ENCODE measurements around the gene KLHL35.
"Not testable (repeated sequence)": the region's sequence is repeated elsewhere in the genome, so short reads cannot be mapped to it uniquely, and the experiment has no call there.

KLHL35 gene

DNA sequence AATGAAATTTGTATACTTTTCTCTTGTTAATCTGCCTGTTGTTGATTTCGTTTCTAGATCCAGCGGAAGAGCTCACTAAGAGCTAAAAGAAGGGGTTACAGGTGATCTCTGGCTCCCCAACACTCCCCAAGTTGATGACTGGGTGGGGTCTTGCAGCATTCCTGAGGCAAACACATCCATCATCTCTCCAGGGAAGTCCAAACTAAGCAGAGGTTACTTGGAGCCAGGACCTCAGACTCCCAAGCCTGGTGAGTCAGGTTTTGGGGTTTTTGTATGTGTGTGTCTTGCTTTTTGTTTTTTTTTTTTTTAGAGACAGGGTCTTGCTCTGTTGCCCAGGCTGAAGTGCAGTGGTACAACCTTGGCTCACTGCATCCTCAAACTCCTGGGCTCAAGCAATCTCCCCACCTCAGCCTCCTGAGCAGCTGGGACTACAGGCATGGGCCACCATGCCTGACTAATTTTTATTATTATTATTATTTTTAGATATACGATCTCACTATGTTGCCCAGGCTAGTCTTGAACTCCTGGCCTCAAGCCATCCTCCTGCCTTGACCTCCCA is 45.2 kb downstream of the KLHL35 start:
- no peak for DNase-seq

DNA sequence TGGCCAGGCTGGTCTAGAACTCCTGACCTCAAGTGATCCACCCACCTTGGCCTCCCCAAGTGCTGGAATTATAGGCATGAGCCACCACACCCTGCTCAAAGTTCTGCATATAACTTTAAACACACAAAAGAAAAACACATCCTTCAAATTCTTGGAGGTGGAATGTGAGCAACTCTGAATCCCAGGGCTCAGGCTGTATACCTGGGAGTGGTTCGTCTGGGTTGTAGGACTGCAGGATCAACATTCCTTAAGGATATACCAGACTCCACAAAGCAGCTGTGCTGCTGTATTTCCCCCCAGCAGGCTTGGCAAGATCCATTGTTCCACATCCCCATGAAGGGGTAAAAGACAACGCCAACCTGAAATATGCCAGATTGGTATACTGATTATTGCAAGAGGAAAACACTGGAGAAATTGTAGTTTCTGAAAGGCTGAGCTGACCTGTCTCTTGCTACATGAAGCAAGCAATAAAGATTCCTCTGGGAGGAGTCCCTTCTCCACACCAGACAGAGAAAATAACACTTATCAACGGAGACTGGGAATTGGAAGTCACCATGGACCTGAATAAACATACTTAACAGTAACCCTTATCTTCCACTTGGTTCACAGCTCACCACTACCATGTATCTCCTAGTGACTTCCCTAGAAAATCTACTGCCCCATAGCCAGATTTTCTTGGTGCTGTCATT is 45.9 kb downstream of the KLHL35 start:
- no peak for DNase-seq

DNA sequence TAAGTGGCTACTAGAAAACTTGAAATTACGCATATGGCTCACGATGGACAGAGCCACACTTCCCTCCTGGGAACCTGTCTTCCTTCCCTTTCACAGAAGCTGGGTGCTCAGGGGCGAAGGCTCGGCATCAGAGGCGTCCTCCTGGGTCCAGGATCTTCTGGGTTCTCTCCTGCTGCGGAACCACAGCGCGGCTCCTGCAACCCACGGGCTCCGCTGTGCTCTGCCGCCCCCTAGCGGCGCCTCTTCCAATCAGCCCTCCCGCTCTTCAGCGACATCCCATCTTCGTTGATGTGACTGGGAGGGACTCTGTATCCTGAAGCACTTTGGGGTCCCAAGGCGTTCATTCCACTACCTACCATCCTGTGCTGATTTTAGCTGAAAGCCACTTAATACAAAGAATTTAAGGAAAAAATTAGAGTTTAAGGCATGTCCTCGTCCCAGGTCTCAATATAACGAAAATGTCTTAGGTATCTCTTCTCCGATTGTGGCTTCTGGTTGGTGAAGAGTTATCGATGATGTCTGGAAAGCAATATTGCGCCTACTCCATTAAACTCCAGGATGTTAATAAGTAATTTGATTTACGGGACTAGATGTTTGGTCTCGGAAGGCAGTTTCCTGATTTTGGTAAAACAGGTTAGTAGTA is 48.4 kb downstream of the KLHL35 start:
- DNase-seq, result peak; percentile 73 to 77

DNA sequence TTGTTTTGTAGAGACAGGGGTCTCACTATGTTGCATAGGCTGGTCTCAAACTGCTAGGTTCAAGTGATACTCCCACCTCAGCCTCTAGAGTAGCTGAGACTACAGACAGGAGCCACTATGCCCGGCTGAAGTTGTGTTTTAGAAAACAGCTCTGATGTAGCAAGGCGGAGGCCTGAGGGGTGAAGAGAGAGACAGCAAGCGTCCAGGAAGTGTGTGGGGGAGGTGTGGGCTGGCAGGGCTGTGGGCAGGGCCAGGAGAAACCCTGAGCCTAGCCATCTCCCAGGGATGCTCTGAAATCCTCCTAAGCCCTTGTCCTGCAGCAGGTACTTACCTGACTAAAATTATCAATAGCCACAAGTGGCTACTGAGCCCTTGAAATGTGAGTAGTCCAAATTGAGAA is 49.8 kb downstream of the KLHL35 start:
- DNase-seq, result peak in 1 of 2 donors; percentile 32

DNA sequence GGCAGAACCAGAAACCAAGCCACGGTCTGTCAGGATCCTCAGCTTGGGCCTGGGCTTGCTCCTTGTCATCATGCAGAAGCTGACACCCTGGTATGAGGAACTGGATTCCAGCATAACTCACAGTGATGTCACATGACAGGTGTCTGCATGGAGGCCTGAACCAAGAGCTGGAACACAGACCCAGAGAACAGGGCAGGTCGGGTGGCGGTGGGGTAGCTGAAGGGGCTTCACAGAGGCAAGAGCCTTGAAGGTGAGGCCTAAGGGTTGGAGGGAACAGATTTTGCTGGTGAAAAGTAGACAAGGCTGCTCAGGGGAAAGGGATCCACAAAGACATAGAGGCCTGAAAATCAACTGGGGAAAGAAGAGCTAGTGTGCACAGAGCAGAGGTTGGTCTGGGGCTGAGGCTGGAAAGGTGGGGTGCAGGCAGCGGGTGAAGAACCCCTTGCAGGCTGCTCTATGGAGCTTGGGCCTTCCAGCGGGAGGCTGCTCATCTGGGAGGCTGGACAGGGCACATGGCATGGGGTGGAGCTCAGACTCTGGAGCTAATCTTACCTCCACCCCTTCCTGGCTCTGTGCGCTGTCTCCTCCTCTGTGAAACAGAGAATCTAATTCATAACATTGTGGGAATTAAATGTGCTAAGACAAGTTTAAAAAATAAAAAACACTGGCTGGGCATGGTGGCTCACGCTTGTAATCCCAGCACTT is 52.1 kb downstream of the KLHL35 start:
- no peak for DNase-seq

DNA sequence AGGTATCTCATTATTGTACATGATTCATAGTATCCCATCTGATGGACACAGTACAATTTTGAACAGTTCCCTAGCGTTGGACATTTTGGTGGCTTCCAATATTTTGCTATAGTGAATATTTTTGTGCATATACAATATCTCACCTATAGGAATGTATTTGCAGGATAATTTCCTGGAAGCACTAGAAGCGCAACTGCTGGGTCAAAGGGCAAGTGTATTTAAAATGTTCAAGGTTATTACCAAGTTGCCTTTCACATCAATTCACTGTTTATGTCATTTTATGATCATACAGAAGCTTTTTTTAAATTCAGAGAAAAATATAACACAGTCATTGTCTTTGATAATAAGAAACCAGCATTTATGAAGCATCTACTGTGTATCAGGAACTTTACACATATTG is 52.8 kb downstream of the KLHL35 start:
- DNase-seq, result no peak

DNA sequence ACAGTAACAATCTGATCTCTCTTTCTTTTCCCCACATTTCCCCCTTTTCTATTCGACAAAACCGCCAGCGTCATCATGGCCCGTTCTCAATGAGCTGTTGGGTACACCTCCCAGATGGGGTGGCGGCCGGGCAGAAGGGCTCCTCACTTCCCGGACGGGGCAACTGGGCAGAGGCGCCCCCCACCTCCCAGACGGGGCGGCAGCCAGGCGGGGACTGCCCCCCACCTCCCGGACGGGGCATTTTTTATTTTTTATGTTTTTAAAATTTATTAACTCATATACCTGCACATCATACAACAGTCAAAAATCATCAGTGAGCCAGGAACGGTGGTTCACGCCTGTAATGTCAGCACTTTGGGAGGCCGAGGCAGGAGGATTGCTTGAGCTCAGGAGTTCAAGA is 54.2 kb downstream of the KLHL35 start:
- DNase-seq, result not testable (repeated sequence)

DNA sequence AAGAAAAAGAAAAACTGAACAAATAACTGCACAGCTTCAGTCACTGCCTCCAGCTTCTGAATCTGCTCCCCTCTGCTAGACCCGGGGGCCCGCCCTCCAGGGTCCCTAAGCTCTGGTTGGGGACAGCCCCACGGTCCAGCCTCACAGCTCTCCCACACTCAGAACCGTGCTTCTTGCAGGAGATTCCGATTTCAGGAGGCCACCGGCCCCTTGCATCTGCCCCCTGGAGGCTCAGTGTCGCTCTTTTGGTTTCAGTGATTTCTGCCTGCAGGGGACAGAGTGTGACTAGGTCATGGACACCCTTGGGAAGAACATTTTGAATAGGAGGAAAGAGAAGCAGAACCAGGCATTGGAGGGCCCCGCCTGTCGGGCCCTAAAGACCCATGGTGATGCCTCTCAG is 56.8 kb downstream of the KLHL35 start:
- no peak for DNase-seq

DNA sequence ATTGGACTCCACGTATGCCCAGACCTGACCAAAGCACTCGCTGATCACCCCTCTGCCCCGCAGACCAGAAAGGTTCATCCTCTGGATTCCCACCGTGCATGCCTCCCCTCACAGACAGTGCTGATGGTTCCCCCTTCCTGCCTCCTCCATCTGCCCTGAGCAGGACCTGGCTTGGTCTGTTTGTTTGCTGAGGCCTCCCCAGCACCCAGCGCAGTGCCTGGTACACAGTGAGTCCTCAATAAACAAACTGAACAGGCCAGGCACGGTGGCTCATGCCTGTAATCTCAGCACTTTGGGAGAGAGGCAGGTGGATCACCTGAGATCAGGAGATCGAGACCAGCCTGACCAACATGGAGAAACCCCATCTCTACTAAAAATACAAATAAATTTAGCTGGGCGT is 57.4 kb downstream of the KLHL35 start:
- DNase-seq, result no peak

DNA sequence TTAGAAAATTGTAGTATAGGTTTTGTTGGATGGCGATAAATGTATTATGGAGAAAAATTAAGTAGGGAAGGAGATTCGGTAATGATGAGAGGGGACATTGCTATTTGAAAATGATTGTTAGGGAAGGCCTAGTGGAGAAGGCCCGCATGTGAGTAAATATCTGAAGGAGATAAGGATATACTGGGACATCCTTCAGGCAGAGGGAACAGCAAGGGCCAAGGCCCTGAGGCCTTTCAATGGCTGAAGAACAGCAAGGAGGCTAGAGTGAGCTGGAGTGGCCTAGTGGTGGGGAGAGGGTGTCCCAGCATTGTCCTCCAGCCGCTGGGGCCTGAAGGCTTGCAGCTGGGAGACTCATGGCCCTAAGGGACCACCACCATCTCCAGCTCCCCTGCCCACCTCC is 58.4 kb downstream of the KLHL35 start:
- no peak for DNase-seq

DNA sequence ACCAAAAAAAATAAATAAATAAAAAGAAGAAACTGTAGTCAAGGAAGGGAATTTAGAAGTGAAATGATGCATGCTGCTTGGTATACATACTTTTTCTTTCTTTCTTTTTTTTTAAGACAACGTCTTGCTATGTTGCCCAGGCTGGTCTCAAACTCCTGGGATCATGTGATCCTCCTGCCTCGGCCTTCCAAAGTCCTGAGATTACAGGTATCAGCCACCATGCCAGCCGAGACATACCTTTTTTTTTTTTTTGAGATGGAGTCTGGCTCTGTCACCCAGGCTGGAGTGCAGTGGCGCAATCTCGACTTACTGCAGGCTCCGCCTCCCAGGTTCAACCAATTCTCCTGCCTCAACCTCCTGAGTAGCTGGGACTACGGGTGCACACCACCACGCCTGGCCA is 59.8 kb downstream of the KLHL35 start:
- DNase-seq, result no peak
